Endothelial cell (in vitro differentiated cells): ENCODE data around the gene VWA2. TPM values are rescaled to one million over a fixed set of nuclear protein-coding genes. Genes with fewer than 3 reads are reported as not detected.

ENCODE experiments used
- DNase-seq: peaks from one replicate; pipeline ENCODE4 v3.0.0; 2021; ENCODE audit warnings: low spot score
- H3K27ac Mint-ChIP-seq: one replicate; pipeline ENCODE4 v1.8.0; 2021; ENCODE audit warnings: mixed read lengths, inconsistent platforms; ENCODE audit not compliant: unreplicated experiment
- H3K27me3 Mint-ChIP-seq: one replicate; pipeline ENCODE4 v1.8.0; 2021; ENCODE audit warnings: mild to moderate bottlenecking, moderate library complexity, mixed read lengths, inconsistent platforms; ENCODE audit not compliant: unreplicated experiment
- H3K36me3 Mint-ChIP-seq: one replicate; pipeline ENCODE4 v1.8.0; 2021; ENCODE audit warnings: mild to moderate bottlenecking, low read depth, mixed read lengths, inconsistent platforms; ENCODE audit not compliant: unreplicated experiment
- H3K4me1 Mint-ChIP-seq: one replicate; pipeline ENCODE4 v1.8.0; 2021; ENCODE audit warnings: mild to moderate bottlenecking, mixed read lengths, inconsistent platforms; ENCODE audit not compliant: unreplicated experiment
- H3K4me3 Mint-ChIP-seq: one replicate; pipeline ENCODE4 v1.8.0; 2021; ENCODE audit warnings: mild to moderate bottlenecking, mixed read lengths, inconsistent platforms; ENCODE audit not compliant: unreplicated experiment
- H3K9me3 Mint-ChIP-seq: one replicate; pipeline ENCODE4 v1.8.0; 2021; ENCODE audit warnings: mixed read lengths, inconsistent platforms; ENCODE audit not compliant: unreplicated experiment
- total RNA-seq: library from RNA; stranded (reverse); fragmentation: NEBNext Ultra II Directional; extraction: Animal tissue kit (Norgen Biotek cat#: 25700); gene quantifications from one replicate; pipeline ENCODE4 v1.2.1, GENCODE V29; 2021; ENCODE audit not compliant: unreplicated experiment
- TF ChIP-seq, protein P1 (sequence below): fragments of 200-600 bp; sonication (generic); IDR thresholded peaks from one replicate; pipeline ENCODE4 v1.5.0; 2021; ENCODE audit warnings: antibody characterized with exemption; ENCODE audit not compliant: unreplicated experiment

VWA2 gene
- total RNA-seq, 1 donor from 2014 or later, result 2.4 TPM

GRCh38 chr10:114311023-114311422 is 72.0 kb downstream of the VWA2 start:
- Mint-ChIP-seq H3K27ac (no peak overlapping the region), H3K36me3 (no peaks in the 10 kb centered on the region), H3K27me3 (peaks cover 11% of the 10 kb centered on the region), H3K9me3 (no peaks in the 10 kb centered on the region), H3K4me3 (no peak overlapping the region), H3K4me1 (peaks cover 5% of the 10 kb centered on the region)
- DNase-seq, result no peak
- TF ChIP-seq, protein P1, sequence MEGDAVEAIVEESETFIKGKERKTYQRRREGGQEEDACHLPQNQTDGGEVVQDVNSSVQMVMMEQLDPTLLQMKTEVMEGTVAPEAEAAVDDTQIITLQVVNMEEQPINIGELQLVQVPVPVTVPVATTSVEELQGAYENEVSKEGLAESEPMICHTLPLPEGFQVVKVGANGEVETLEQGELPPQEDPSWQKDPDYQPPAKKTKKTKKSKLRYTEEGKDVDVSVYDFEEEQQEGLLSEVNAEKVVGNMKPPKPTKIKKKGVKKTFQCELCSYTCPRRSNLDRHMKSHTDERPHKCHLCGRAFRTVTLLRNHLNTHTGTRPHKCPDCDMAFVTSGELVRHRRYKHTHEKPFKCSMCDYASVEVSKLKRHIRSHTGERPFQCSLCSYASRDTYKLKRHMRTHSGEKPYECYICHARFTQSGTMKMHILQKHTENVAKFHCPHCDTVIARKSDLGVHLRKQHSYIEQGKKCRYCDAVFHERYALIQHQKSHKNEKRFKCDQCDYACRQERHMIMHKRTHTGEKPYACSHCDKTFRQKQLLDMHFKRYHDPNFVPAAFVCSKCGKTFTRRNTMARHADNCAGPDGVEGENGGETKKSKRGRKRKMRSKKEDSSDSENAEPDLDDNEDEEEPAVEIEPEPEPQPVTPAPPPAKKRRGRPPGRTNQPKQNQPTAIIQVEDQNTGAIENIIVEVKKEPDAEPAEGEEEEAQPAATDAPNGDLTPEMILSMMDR, result no peak

GRCh38 chr10:114311496-114312209 is 72.6 kb downstream of the VWA2 start:
- no peaks in the 10 kb centered on the region for H3K9me3 Mint-ChIP-seq
- H3K27me3 Mint-ChIP-seq, result peaks cover 12% of the 10 kb centered on the region
- no peak for DNase-seq
- H3K36me3 Mint-ChIP-seq, result no peaks in the 10 kb centered on the region
- H3K4me3 Mint-ChIP-seq, result no peak overlapping the region
- no peak overlapping the region for H3K27ac Mint-ChIP-seq
- peaks cover 5% of the 10 kb centered on the region for H3K4me1 Mint-ChIP-seq
- TF ChIP-seq, protein P1, result no peak

- no peak overlapping the region for H3K27ac Mint-ChIP-seq
- no peak for DNase-seq
- H3K27me3 Mint-ChIP-seq, result peaks cover 12% of the 10 kb centered on the region
- TF ChIP-seq, protein P1, result no peak
- no peaks in the 10 kb centered on the region for H3K36me3 Mint-ChIP-seq
- no peak overlapping the region for H3K4me3 Mint-ChIP-seq
- no peaks in the 10 kb centered on the region for H3K9me3 Mint-ChIP-seq
- peaks cover 5% of the 10 kb centered on the region for H3K4me1 Mint-ChIP-seq
Observed at GRCh38 chr10:114313139-114313538, 74.1 kb downstream of the VWA2 start.

DNA sequence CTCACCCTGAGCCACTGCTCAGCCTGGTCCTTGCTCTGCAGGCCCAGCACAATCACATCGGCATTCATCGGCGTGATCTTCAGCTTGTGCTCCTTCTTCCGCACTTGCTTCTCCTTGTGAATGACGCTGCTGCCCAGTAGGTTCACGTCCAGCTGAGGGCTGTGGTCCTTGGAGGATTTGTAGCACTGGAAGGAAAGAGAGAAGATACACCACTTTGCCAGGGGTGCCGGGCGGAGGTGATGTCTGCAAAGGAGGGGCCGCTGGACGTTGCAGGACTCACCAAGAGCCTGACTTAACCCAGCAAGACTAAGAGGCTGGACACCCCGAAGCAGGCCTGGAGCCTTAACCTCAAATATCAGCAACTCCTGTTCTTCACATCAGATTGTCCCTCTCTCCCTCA is 74.8 kb downstream of the VWA2 start:
- Mint-ChIP-seq H3K4me3 (no peak overlapping the region), H3K9me3 (no peaks in the 10 kb centered on the region), H3K4me1 (peaks cover 5% of the 10 kb centered on the region), H3K27ac (no peak overlapping the region), H3K27me3 (peaks cover 12% of the 10 kb centered on the region), H3K36me3 (no peaks in the 10 kb centered on the region)
- TF ChIP-seq, protein P1, result no peak
- no peak for DNase-seq

GRCh38 chr10:114315566-114316420 is 76.7 kb downstream of the VWA2 start:
- Mint-ChIP-seq H3K9me3 (no peaks in the 10 kb centered on the region), H3K27ac (no peak overlapping the region), H3K36me3 (no peaks in the 10 kb centered on the region), H3K4me1 (peaks cover 5% of the 10 kb centered on the region), H3K27me3 (peaks cover 9% of the 10 kb centered on the region), H3K4me3 (no peak overlapping the region)
- TF ChIP-seq, protein P1, result no peak
- no peak for DNase-seq
